Osteoblast (primary cell): ENCODE measurements around the gene ZNF710. TPM values are rescaled to one million over a fixed set of nuclear protein-coding genes. Genes with fewer than 3 reads are reported as not detected.

ENCODE experiments used
- DNase-seq: peaks from one replicate; pipeline ENCODE4 v3.0.0; 2011; ENCODE audit warnings: low spot score, mixed read lengths; ENCODE audit not compliant: insufficient read length; ENCODE audit errors: missing footprints
- H2AFZ ChIP-seq: 2 replicates; pipeline ENCODE4 v1.6.0; 2011; ENCODE audit warnings: mild to moderate bottlenecking, low read length
- H3K27ac ChIP-seq: 2 replicates; pipeline ENCODE4 v1.5.1; 2011; ENCODE audit warnings: mild to moderate bottlenecking, low read depth, low read length, moderate library complexity
- H3K27me3 ChIP-seq: 2 replicates; pipeline ENCODE4 v1.6.0; 2012; ENCODE audit warnings: mild to moderate bottlenecking, control low read depth, inconsistent platforms, low read length, moderate library complexity; ENCODE audit not compliant: insufficient read depth
- H3K36me3 ChIP-seq: 2 replicates; pipeline ENCODE4 v1.5.1; 2011; ENCODE audit warnings: mild to moderate bottlenecking, low read length, control low read depth, moderate library complexity; ENCODE audit not compliant: insufficient read depth
- H3K4me1 ChIP-seq: 2 replicates; pipeline ENCODE4 v1.5.1; 2011; ENCODE audit warnings: mild to moderate bottlenecking, low read length, control low read depth, moderate library complexity; ENCODE audit not compliant: insufficient read depth
- H3K4me2 ChIP-seq: 2 replicates; pipeline ENCODE4 v1.6.0; 2011; ENCODE audit warnings: mild to moderate bottlenecking, low read length; ENCODE audit not compliant: insufficient read depth
- H3K4me3 ChIP-seq: fragments of 200-600 bp; sonication (generic); 3 replicates; pipeline ENCODE4 v1.5.1; 2012; ENCODE audit warnings: mild to moderate bottlenecking, low read length, inconsistent platforms; ENCODE audit not compliant: insufficient read depth
- H3K79me2 ChIP-seq: 2 replicates; pipeline ENCODE4 v1.6.0; 2012; ENCODE audit warnings: mild to moderate bottlenecking, low read length, control low read depth, inconsistent platforms; ENCODE audit not compliant: insufficient read depth
- H3K9me3 ChIP-seq: 2 replicates; pipeline ENCODE4 v1.5.1; 2011; ENCODE audit warnings: low read depth, low read length, control low read depth
- H4K20me1 ChIP-seq: 2 replicates; pipeline ENCODE4 v1.6.0; 2012; ENCODE audit warnings: mild to moderate bottlenecking, low read length, control low read depth; ENCODE audit not compliant: insufficient read depth
- CTCF ChIP-seq: IDR thresholded peaks from 2 replicates; pipeline ENCODE4 v1.5.1; 2011; ENCODE audit warnings: mild to moderate bottlenecking, low read depth, low read length, moderate library complexity; ENCODE audit errors: extremely low read depth
- total RNA-seq: library from RNA; depleted of rRNA; stranded (reverse); fragments of >200 nt; gene quantifications from 2 replicates; pipeline ENCODE4 v1.2.3, GENCODE V29; 2012

Gene ZNF710
- total RNA-seq, 1 donor = 10.9 TPM

GRCh38 chr15:90000186-90001001 is 730 bp upstream of the ZNF710 start:
- Histone ChIP-seq H3K4me3 (peak overlapping the region; percentile 86), H3K4me2 (peak overlapping the region; percentile 95), H3K4me1 (peaks cover 47% of the 10 kb centered on the region), H3K9me3 (no peaks in the 10 kb centered on the region), H3K36me3 (no peaks in the 10 kb centered on the region), H3K27ac (peak overlapping the region; percentile 87), H3K79me2 (peaks cover 17% of the 10 kb centered on the region), H2AFZ (peak overlapping the region; percentile 89), H4K20me1 (peaks cover 4% of the 10 kb centered on the region), H3K27me3 (peaks cover 4% of the 10 kb centered on the region)
- no peak for TF ChIP-seq CTCF
- DNase-seq = peak; percentile 94

- peak; percentile 96 for DNase-seq
- no peak for TF ChIP-seq CTCF
- Histone ChIP-seq H3K4me3 (peak overlapping the region; percentile 83), H3K79me2 (peaks cover 30% of the 10 kb centered on the region), H3K4me1 (peaks cover 49% of the 10 kb centered on the region), H3K9me3 (no peaks in the 10 kb centered on the region), H2AFZ (no peak overlapping the region), H3K27ac (peak overlapping the region; percentile 73), H3K4me2 (peak overlapping the region; percentile 89), H3K36me3 (no peaks in the 10 kb centered on the region), H3K27me3 (no peaks in the 10 kb centered on the region), H4K20me1 (peaks cover 16% of the 10 kb centered on the region)
Observed at GRCh38 chr15:90001683-90002427, 731 bp downstream of the ZNF710 start.

GRCh38 chr15:90002428-90002844 is 1.3 kb downstream of the ZNF710 start:
- Histone ChIP-seq H3K4me1 (peaks cover 49% of the 10 kb centered on the region), H4K20me1 (peaks cover 19% of the 10 kb centered on the region), H3K27ac (peak overlapping the region; percentile 73), H3K9me3 (no peaks in the 10 kb centered on the region), H3K36me3 (no peaks in the 10 kb centered on the region), H3K27me3 (no peaks in the 10 kb centered on the region), H3K79me2 (peaks cover 36% of the 10 kb centered on the region), H3K4me2 (peak overlapping the region; percentile 89), H2AFZ (peak overlapping the region; percentile 75), H3K4me3 (peak overlapping the region; percentile 83)
- peak; percentile 62 for DNase-seq
- no peak for TF ChIP-seq CTCF

- H2AFZ ChIP-seq = no peak overlapping the region
- H3K27ac ChIP-seq = peak overlapping the region; percentile 88
- no peaks in the 10 kb centered on the region for H3K27me3 ChIP-seq
- H3K79me2 ChIP-seq = peaks cover 46% of the 10 kb centered on the region
- H3K4me3 ChIP-seq = peak overlapping the region; percentile 23
- no peaks in the 10 kb centered on the region for H3K9me3 ChIP-seq
- DNase-seq = peak; percentile 81
- H3K4me2 ChIP-seq = peak overlapping the region; percentile 43
- no peaks in the 10 kb centered on the region for H3K36me3 ChIP-seq
- peaks cover 19% of the 10 kb centered on the region for H4K20me1 ChIP-seq
- TF ChIP-seq CTCF = no peak
- H3K4me1 ChIP-seq = peaks cover 40% of the 10 kb centered on the region
Observed at GRCh38 chr15:90003736-90004135, 2.6 kb downstream of the ZNF710 start.
